Measurements from ENCODE around the gene RPA1.
"Not testable (repeated sequence)": the region's sequence is repeated elsewhere in the genome, so short reads cannot be mapped to it uniquely, and the experiment has no call there.

Gene RPA1

DNA sequence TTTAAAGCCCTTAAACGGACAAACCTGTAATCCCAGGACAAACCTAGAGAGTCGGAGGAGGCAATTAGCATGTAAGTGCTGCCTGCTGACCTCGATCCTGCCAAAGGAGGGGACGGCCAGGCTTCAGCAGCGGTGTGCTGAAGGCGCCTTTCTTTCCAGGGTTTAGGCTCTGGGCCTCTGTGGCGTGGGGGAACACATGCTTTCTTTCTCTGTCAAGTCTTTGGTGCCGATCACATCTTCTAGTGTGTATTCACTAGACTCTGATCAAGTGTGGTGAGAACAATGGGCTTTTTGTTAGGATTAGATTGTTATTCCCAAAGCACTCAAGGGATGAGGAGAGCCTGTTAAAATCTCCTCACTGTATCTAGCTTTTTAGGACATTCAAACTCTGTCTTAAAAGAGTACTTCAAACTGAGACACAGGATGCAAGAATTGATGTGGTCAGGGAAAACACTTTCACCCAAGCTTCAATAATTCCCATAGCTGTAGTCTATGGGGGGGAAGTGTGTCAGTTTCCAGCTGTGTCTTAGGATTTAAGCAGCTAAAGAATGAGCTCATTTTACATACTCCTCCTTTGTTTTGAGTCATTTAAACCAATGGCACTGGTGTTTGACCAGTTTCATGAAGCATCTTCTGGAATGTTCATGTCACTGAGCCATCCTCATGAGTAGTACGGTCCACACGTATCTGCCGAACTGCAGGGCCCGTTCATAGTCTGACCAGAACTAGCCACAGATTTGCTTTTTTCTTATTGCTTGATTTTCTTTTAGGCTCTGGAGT lies 51.2 kb downstream of the RPA1 start:
- DNase-seq = no peak

DNA sequence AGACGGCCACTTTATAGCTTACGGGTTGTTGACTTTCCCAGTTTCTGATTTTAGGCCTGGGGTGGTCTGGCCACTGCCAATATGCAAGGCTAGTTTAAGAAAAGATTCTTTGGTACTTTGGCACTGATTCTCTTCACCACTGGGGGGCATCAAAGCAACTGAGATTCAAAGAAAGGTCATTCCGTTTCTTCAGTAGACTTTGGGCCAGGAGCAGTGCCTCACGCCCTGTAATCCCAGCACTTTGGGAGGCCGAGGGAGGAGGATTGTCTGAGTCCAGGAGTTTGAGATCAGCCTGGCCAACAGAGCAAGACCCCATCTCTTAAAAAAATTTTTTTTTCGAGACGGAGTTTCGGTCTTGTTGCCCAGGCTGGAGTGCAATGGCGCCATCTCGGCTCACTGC lies 53.0 kb downstream of the RPA1 start:
- DNase-seq = peak; percentile 41

DNA sequence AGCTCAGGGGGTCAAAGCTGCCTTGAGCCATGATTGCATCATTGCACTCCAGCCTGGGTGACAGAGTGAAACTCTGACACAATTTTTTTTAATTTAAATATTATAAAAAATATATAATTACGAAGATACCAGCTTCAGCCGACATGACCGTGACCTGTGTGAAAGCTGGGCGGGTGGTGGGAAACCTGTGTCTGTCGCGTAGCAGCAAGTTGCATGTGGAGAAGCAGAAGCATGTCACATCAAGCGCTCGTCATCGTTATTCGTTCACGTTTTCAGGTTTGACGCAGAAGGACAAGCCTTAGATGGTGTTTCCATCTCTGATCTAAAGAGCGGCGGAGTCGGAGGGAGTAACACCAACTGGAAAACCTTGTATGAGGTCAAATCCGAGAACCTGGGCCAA lies 53.7 kb downstream of the RPA1 start:
- DNase-seq = no peak

DNA sequence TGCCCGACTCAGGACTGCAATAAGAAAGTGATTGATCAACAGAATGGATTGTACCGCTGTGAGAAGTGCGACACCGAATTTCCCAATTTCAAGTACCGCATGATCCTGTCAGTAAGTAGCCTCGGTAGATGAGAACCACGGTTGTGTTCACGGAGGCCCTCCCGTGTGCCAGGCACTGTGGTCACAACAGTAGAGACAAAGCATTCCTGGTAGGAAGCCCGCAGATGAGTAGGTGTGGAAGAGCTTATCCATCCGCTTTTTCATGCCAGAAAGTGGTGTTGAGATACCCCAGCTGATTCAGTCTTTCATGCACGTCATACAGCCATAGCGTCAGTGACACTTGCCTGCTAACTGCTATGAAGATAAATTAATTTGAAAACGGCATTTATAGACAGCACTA lies 58.9 kb downstream of the RPA1 start:
- no peak for DNase-seq

DNA sequence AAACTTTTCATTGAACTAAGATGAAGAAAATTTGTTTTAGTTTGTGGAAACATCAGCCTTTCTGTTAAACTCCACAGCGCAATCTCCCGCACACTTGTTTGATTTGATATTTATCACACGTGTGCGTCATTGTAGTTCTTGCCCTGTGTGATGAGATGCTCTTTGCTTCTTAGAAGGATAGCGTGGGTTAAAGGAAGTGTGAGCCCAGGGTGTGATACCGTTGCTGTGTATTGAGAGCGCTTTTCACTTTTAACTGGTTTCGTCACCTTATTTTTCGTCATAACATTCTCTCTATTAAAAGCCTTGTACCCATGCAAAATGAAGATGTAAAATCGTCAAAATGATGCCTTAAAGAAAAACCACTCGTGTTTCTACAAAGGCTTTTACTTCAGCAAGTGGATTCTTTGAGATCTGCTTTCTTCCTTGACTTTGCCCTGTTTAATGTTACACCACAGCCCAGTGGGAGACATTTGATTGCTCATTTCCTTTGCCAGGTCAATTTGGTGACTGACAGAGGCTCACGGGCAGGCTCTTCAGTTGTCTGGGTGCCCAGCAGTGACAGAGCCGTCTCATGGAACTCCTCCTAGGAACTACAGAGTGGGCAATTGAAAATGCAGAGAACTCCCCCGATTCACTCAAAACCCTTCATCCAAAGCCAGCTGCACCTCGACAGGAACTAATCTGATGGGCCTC lies 61.1 kb downstream of the RPA1 start:
- DNase-seq = peak; percentile 23

DNA sequence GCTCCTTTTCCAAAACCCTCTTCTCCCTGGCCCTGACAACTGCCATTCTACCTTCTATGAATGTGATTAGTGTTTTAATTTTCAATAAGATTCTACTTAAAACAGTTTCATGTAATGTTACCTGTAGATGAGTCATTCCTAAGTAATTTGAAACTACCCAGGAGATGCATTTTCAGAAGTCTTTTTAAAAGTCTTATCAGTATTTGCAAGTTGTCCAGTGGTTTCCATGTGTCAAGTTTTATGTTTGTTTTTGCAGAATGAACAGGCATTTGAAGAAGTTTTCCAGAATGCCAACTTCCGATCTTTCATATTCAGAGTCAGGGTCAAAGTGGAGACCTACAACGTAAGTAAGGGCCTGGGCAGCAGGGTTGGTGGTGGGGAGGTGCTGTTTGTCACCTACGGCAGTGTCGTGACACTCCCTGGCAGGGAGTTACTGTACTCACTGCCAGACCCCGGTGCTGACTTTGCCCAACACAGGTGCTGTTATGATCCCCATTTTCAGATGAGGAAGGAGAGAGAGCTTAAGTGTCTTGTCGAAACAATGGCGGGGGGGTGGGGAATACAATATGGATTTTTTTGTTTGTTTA lies 65.0 kb downstream of the RPA1 start:
- DNase-seq = no peak

DNA sequence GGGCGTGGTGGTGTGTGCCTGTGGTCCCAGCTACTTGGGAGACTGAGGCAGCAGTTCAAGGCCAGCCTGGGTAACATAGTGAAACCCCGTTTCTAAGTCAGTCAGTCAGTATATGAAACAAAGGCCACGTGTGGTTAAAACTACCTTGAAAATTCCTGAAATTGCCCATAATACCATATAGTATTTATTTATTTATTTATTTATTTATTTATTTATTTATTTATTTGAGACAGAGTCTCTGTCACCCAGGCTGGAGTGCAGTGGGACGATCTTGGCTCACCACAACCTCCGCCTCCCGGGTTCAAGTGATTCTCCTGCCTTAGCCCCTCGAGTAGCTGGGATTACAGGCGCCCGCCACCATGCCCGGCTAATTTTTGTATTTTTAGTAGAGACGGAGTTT lies 65.7 kb downstream of the RPA1 start:
- DNase-seq = not testable (repeated sequence)

DNA sequence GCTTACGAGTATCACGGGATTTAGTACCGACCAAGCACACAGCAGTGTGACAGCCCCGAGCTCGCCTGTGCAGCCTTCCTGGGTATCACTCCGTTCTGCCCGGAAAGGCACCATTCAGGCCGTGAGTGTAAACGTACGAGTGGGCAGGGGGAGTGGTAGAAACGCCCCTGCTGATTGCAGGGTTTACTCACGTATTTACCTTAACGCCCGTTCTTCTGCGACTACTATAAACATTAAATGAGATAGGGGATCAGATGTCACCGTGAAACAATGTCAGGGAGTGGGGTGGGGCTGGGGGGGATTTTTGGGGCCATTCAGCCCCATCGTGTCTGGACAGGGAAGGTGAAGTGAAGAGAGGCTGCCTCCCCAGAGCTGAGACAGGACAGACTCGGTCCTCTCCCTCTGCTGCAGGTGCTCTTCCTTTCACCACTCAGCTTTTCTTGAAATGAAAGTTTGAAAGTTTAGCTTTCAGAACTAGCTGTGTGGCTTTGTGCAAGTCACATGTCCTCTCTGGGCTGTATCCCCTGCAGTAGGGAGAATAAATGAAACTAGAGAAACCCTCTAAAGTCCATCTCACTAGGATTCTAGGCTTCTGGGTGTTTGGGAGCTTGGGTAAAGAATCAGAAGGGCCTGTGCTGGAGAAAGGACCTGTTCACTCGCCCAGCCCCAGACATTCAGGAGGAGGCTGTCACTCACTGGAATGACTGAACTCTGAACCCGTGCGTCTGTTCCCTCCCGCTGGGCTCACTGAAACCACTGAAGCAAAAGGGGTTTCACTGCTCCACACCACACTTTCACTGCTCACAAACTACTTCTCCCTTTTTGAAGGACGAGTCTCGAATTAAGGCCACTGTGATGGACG lies 66.7 kb downstream of the RPA1 start:
- DNase-seq = no peak

DNA sequence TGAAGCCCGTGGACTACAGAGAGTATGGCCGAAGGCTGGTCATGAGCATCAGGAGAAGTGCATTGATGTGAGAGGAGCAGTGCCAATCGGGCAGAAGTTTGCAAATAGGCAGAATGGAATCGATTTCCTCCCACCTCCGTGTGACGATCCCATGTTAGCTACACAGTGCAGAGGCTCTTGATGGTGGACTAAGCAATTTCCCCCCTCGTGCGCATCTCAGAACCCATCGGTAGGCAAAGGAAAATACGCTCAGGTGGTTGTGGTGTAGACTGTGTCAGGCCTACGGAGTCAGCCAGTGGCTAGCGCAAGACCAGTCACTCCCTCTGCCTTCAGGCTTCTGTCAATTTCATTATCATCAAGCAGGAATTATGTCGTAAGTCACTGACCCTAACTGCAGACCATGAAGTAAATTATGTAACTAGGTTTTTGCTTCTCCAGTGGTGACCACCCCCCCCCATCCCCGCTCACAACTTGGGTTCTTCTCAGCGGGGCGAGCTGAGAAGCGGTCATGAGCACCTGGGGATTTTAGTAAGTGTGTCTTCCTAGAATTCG lies 67.4 kb downstream of the RPA1 start:
- DNase-seq = no peak

DNA sequence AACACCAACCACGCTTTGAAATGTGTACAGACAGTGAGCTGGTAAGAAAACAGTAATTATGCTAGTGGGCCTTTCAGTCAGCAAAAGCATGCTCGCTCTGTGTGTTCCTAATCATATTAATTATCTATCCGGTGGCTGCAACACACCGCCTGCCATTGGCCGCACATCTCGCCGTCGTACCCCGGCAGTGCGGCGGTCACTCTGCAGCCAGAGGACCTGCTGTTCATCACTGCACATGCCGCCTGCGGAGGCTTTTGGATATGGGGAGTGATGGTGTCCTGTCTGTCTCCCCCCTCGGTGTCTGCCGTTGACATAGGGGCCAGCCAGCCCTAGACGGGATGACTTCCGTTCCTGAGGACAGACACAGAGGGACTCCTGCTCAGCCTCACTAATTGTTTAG lies 68.5 kb downstream of the RPA1 start:
- no peak for DNase-seq

DNA sequence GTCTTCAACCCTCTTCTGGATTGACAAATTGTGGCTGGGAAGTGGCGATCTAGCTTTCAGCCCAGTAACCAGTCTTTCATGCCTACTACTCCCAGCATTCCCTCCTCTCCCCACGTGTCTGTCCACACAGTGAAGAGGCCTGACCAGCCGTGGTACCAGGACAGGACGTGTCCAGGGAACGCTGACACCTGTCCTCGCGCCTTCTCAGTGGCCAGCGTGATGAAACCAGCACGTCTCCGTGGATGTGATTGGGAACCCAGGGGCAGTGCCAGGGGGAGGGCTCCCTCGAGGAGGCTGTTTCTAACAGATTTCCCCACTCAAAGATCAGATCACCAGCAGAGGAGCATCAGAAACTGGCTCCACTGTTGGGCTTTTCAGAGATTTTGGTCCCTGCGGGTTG lies 69.1 kb downstream of the RPA1 start:
- no peak for DNase-seq

DNA sequence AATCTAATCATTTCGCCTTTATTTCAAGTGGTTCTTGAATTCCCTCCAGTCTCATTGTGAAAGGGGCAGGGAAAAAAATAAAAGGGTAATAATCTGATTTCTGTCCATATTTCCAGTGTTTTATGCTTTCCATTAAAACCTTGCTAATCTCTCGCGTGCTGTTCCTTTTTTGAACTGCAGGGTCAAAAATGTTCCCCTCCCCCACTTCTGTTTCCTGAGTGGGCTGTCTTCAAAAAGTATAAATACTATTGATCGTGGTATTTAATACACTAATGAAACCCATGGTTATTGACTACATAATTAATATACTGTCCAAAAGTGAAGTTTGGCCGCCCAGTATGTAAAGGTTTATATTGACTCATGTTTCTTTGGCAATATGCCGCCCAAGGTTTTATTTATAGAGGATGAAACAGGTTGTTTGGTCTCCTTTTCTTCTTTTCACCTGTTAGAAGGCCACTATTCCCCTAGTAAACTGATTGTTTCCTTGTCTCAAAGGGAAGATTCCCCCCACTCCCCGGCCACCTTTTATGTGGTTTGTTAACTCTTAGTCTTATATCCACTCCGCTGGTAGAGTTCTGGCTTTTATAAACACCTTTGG lies 69.7 kb downstream of the RPA1 start:
- no peak for DNase-seq

DNA sequence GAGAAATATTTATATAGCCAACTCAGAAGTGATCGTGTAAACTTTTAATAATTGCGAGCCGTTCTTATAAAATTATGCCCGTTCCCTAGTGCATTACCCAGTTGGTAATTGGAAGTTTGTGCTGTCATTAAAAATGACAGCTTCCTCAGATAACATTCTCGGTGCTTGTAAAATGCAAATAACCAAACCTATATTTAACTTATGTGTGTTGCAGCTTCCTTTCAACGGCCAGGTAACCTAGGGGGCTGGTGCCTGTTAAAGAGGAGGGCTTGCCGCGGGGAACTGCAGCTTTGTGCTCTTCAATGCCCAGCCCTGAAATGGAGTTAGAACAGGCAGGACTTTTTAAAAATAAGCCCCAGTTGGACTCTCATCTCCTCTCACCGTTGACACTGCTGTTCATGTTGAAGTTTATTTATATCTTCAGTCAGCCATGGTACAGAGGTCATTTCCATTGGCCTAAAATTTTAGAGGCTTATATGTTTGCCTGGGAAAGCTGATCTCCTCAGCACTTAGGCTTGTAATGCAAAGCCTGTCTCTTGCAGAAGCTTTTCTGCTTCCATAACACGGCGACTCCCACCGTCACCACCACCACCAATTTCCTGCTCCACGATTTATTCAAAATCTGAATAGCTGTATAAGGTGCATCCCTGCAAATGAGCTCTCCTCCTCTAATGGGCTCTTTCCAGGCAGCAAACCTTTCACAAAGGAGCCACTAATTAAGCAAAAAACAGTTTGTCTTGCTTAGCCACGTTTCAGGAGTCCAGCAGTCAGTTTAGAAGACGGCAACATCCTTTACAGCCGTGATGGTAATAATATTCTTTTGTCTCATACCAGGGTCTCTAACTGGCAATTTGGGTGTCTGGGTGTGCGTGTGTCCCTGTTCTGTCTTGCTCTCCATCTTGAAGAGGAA lies 74.7 kb downstream of the RPA1 start:
- no peak for DNase-seq

DNA sequence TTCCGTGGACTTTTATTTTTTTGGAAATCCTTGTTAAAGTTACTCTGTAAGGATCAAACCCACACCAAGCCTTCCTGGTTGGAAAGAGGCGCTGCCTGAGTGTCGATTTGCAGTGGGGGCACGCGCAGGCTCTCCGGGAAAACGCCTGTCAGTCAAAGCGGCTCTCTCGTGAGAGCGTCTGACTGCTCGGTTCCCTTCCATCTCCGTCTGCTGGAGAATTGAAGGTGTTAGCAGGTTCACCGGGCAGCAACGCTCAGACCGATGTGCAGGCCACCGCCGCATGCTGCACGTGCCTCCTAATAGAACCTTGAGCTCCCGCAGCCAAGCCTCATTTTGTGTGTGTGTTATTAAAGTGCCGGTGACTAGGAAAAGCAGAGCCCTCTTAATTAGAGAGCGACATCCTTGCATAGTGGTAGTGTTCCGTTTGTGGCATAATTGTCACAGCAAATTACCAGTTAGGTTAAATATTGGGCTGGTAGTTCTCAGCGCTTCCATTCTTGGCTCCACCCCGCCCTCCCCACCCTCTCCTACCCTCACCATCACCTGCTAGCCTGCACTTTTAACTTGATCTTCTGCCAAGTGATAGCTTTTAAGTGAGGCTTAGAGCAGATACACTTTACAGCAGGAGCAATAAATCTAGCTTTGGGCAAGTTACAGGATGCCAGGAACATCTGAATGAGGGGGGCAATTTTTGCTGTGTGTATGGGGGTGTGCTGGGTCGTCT lies 75.5 kb downstream of the RPA1 start:
- no peak for DNase-seq

DNA sequence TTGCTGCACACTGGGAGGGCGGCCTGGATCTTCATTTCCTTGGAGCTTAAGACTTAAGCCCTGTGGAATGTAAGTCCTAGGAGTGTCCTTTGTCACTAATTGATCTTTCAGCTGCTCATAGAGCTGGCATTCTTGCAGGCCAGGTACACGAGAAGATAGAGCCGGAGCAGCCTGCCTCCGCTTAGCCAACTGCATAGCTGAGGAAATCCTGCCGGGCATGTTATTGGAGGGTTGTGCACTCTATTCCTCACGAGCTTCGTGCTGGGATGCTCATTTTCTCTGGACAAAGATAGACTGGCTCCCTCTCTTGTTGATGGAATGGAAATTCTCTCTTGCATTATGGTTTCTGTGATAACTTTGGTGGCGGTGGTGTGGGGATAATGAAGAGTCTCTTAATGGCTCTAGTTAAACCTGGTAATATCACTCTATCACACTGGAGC lies 76.9 kb downstream of the RPA1 start:
- no peak for DNase-seq

DNA sequence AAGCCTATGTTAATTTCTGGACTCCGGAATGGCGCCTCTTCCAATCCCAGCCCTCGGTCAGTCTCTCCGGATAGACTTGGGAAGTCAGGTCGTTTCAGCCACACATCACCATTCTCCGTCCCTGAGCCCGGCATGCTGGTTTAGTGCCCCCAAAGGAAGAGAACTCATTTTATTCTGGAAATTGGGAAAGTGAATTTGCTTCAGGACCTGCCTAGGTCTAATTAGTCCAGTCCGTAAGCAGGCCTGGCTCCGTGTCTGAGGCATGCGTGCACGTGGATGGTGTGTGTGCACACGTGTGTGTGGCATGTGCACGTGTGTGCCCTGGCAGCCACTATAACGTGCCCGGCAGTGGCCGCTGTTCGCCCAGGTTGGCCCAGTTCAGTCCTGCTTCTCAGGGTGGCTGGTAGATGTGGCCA lies 77.4 kb downstream of the RPA1 start:
- DNase-seq = no peak

DNA sequence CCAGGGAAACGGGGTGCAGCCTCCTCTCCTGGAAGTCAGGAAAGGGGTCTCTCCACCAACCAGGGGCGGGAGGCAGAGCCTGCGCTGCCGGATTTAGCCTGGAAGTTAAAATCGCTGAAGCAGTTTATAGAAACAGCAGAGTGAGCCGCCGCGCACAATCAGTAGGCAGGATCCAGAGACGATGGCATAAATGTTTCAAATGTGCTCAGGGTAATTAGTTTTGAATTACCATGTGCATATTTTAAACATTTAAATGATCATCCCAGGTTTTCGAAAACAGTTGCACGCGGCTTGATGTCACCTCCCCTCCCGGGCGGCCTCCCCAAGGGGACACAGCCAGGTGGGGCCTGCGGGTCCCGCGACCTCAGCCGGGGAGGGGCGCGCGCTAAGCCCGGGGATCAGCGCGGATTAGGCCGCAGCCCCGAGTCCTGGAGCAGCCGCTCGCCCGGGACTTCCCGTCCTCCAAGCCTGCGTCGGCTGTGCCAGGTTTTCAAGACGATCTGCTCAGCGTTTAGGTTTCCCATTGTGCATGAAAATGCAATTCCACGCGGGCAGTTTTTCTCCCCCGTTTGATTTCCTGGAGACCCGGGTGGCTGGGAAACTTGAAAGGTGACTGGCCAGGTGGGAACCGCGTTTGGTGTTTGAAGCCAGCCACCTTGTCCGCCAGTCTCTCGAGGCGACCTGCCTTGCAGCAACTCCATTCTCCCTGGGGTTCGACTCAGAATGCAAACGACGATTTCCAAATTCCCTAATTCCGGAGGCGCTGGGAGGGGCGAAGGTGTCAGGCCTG lies 78.3 kb downstream of the RPA1 start:
- peak; percentile 19 for DNase-seq

DNA sequence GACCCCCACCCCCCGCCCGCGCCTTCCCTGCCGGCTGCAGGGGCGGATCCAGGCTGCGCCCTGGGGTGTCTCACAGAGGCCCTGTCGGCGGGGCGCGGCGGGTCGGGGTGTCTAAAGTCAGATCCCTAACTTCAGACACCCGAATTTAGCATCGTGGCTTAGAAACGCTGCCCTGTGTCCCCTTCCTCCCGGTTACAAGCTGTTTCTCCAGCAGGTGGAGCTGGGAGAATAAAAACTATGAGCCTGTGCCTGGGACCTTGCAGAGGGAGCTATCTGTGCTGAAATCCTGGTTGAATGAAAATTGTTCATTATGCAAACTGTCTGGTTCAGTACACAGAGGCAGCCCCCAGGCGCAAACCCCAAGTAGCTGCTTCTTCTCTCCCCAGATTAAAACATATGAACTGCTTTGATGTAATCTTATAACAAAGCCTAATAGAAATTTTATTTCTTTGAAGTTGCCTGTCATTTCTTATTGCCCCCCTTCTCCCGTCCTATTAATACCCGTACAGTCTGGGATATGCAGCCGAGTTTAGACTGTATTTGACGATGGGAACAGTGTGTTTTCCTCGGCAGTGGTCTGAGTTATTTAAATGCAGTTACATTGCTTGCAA lies 79.0 kb downstream of the RPA1 start:
- DNase-seq = peak; percentile 37

DNA sequence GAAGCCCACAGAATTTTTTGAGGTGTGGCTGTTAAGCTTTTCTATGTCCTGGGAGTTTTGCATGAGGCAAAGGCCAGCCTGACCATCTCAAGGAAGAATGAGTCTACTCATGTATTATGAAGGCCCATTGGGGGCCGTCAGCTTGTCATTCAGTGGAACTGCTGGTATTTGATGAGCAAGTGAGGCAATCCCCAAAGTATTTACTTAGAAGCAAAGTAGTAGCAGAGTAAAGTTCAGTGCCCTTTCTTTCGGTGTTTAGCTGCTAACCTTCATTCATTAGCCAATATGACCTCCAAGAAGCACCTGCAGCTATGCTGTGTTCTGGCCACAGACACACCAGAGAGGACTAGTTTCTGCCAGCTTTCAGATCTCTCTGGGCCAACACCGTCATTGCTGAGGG lies 80.2 kb downstream of the RPA1 start:
- no peak for DNase-seq
